ENCODE data around the gene MYBPC3. TPM values are rescaled to one million over a fixed set of nuclear protein-coding genes. Genes with fewer than 3 reads are reported as not detected.

MYBPC3 gene
- total RNA-seq, 1 donor from 2014 or later: not detected

DNA sequence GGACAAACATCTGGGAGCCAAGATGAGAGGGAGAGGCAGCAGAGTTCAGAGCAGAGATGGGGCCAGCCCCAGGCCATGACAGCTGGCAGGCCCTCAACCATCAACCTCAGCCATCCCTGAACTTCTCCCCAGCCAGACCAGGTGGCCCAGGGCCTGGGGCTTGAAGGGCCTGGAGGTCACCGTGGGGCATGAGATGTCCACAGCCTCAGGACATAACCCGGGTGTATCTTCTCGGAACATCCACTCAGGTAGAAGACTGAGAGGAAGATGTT, 43.5 kb upstream of the MYBPC3 start:
- DNase-seq (ENCODE audit: low read depth): no peak
- H3K4me3 ChIP-seq (ENCODE audit: low read depth, low read length): no peak overlapping the region
- H3K36me3 ChIP-seq (ENCODE audit: control insufficient read depth, insufficient read depth, low read length): no peaks in the 10 kb centered on the region
- H3K27me3 ChIP-seq (ENCODE audit: control insufficient read depth, insufficient read depth, low read length): no peaks in the 10 kb centered on the region
- TF ChIP-seq, protein P1, sequence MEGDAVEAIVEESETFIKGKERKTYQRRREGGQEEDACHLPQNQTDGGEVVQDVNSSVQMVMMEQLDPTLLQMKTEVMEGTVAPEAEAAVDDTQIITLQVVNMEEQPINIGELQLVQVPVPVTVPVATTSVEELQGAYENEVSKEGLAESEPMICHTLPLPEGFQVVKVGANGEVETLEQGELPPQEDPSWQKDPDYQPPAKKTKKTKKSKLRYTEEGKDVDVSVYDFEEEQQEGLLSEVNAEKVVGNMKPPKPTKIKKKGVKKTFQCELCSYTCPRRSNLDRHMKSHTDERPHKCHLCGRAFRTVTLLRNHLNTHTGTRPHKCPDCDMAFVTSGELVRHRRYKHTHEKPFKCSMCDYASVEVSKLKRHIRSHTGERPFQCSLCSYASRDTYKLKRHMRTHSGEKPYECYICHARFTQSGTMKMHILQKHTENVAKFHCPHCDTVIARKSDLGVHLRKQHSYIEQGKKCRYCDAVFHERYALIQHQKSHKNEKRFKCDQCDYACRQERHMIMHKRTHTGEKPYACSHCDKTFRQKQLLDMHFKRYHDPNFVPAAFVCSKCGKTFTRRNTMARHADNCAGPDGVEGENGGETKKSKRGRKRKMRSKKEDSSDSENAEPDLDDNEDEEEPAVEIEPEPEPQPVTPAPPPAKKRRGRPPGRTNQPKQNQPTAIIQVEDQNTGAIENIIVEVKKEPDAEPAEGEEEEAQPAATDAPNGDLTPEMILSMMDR (IDR thresholded peaks at IDR 0.05; ENCODE audit: insufficient read depth, low read length, poor library complexity, severe bottlenecking): no peak

DNA sequence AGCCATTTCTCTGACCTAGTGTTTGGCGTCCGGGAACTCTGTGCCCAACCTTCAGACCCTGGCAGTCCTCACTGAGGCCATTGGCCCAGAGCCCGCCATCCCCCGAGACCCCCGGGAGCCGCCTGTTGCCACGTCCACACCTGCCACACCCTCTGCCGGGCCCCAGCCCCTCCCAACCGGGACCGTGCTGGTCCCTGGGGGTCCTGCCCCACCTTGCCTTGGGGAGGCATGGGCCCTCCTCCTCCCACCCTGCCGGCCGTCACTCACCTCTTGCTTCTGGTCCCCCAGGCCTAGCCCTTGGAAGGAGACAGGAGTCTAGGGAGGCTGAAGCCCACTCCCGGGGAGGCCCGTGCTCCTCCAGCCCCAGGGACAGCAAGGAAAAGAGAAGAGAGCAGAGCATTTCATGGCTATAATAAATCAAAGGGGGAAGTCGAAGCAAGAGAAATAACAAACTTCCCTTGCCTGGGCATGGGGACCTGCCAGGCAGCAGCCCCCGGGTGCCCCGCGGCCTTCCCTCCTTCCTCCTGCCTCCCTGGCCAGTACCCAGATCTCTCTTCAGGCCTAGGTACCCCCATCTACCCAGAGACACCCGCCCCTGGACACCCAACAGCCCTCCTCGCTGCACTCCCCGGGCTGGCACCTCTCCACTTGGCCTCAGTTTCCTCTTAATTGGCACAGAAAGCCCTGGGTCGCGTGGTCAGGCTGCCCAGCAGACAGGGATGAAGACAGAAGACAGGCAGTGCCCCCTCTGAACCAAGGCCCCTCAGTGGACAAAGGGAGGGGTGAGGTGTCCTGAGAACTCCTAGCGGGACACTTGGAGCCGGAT, 42.9 kb upstream of the MYBPC3 start:
- TF ChIP-seq, protein P1 (IDR thresholded peaks at IDR 0.05; ENCODE audit: insufficient read depth, low read length, poor library complexity, severe bottlenecking): no peak
- no peak for DNase-seq (ENCODE audit: low read depth)
- Histone ChIP-seq H3K27me3 (ENCODE audit: control insufficient read depth, insufficient read depth, low read length) (no peaks in the 10 kb centered on the region), H3K36me3 (ENCODE audit: control insufficient read depth, insufficient read depth, low read length) (no peaks in the 10 kb centered on the region), H3K4me3 (ENCODE audit: low read depth, low read length) (no peak overlapping the region)

DNA sequence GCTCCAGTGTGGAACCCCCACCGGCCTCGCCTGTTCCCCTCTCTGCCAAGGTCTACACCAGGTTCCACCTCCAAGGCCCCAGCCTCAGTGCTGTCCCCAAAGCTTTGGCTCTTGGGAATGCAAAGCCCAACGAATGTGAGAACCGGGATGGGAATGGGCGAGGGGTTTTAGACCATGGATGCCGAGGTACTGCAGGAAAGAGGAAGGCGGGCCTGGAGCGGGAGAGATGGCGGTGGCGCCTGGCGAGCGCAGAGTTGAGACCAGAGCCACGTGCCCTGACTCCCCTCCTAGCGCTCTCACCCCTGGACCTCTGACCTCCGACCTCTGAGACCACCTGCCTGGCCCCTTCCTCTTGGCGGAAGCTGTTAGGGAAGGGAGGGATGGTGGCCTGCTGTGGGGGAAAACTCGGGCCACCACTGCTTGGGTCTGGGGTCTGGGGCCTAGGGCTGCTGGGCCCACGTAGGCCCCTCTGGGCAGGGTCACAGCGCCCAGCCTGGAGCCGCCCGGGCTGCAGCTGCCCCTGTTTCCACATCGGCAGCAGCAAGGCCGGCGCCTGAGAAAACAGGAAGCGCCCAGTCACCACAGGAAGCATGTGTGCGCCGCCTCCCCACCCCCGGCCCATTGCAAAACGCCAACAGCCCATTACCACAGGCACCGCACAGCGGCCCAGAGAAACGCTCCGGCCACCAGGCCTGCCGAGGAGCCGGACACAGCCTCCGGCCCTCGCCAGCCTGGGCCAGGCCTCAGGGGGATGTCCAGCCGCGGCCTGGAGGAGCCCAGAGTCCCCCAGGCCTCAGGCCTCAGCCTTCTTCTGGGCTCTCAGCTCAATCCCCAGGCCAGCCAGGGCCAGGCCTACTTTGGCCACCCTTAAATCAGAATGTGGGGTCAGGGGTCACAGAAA, 42.1 kb upstream of the MYBPC3 start:
- H3K4me3 ChIP-seq (ENCODE audit: low read depth, low read length): no peak overlapping the region
- DNase-seq (ENCODE audit: low read depth): no peak
- TF ChIP-seq, protein P1 (IDR thresholded peaks at IDR 0.05; ENCODE audit: insufficient read depth, low read length, poor library complexity, severe bottlenecking): no peak
- H3K27me3 ChIP-seq (ENCODE audit: control insufficient read depth, insufficient read depth, low read length): no peaks in the 10 kb centered on the region
- no peaks in the 10 kb centered on the region for H3K36me3 ChIP-seq (ENCODE audit: control insufficient read depth, insufficient read depth, low read length)

DNA sequence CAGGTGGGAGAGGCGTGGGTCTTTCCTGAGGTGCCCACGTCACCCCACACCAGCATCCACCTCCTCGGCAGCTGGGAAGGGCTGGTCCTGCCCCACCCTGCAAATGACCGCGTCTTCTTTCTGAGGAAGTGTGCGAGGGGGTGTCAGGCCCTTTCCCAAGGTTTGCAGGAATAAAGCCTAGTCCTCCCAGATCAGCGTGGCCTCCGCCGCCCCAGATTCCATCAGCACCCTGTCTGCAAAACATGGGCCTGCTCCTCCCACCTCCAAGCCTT, 41.5 kb upstream of the MYBPC3 start:
- Histone ChIP-seq H3K4me3 (ENCODE audit: low read depth, low read length) (no peak overlapping the region), H3K36me3 (ENCODE audit: control insufficient read depth, insufficient read depth, low read length) (no peaks in the 10 kb centered on the region), H3K27me3 (ENCODE audit: control insufficient read depth, insufficient read depth, low read length) (no peaks in the 10 kb centered on the region)
- no peak for DNase-seq (ENCODE audit: low read depth)
- TF ChIP-seq, protein P1 (IDR thresholded peaks at IDR 0.05; ENCODE audit: insufficient read depth, low read length, poor library complexity, severe bottlenecking): no peak

DNA sequence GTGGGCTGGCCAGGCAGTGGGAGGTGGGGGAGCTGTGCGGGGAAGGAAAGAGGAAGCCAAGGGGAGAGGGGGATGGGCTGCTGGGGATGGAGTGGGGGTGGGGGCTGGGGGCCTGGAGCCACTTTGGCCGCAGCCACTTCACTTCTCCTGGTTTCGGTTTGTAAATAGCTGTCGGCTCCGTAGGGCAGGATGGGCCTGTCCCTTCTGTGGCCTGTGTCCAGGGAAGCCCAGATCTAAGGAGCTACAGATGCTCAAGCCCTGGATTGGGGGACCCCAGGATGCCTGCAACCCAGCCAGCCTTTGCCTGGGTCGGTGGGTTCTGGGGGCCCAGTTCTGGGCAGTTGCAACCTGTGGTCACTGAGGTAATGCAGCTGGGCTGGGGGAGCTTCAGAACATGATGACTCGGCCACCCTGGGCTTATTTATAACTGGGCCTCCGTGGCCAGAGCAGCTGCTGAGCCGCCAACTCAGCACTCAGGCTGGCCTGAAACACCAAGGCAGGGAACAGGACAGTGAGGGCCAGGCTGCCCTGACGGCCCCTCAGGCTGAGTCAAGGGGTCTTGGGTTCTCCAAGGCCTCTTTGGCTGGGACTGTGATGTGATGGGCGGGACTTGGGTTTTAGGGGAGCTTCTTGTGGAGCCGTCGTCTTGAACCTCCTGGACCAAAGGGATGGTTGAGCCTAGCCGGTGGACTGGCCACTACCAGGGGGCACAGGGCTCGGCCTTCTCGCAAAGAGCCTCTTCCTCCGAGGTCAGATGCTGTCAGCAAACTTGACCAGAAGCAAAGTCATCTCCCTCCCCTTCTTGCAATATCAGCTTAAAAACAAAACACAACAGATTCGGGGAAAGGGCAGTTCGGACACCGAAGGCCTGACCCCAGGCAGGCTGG, 40.9 kb upstream of the MYBPC3 start:
- DNase-seq (ENCODE audit: low read depth): no peak
- Histone ChIP-seq H3K4me3 (ENCODE audit: low read depth, low read length) (no peak overlapping the region), H3K36me3 (ENCODE audit: control insufficient read depth, insufficient read depth, low read length) (no peaks in the 10 kb centered on the region), H3K27me3 (ENCODE audit: control insufficient read depth, insufficient read depth, low read length) (no peaks in the 10 kb centered on the region)
- TF ChIP-seq, protein P1 (IDR thresholded peaks at IDR 0.05; ENCODE audit: insufficient read depth, low read length, poor library complexity, severe bottlenecking): no peak

All from kidney epithelial cell (primary cell).